SK-N-MC (cell line): Measurements from ENCODE around the gene GAST.

Experiments used
- EZH2 ChIP-seq: fragments of 200-600 bp; sonication (generic); IDR thresholded peaks from one replicate; pipeline ENCODE4 v1.6.1; 2017; ENCODE audit warnings: antibody characterized with exemption
- FOXP2 ChIP-seq: optimal IDR thresholded peaks from 2 replicates; pipeline ENCODE3; 2011; ENCODE audit warnings: mild to moderate bottlenecking, moderate library complexity; ENCODE audit not compliant: insufficient read depth; ENCODE audit errors: extremely low read length, control extremely low read depth
- POLR2AphosphoS5 ChIP-seq: IDR thresholded peaks from 2 replicates; pipeline ENCODE4 v1.6.1; 2012; ENCODE audit warnings: mild to moderate bottlenecking, low read depth, low read length, borderline replicate concordance

DNA sequence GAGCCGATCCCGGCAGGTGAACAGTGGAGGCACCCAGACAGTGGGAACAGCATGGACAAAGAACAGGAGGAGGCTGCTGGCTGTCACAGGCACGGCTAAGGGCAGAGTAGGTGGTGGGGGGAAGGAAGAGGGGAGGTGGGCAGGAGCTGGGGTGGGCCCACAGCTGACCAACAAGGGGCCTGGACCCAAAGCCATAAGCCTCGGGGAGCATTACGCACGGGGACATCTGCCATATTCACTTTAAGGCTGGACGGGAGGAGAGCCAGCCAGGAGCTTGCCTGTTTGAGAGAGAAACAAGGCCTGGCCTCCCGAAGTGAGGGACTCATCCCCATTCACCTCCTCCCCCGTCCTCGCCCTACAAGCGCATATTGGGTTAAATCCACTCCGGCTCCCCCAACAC lies 41.9 kb downstream of the GAST start:
- TF ChIP-seq POLR2AphosphoS5 = no peak
- TF ChIP-seq EZH2 = no peak
- no peak for TF ChIP-seq FOXP2
